NCI-H524 treated with DMSO at 0.1 percent for 48 hours (cell line): ENCODE results near the gene IGSF21.
A peak's percentile ranks its signal among the peaks of the same experiment; 100 is the strongest.

Experiments used
- DNase-seq: peaks from one replicate; lab custom pipeline; 2025; lab: John Stamatoyannopoulos, UW

The IGSF21 gene

DNA sequence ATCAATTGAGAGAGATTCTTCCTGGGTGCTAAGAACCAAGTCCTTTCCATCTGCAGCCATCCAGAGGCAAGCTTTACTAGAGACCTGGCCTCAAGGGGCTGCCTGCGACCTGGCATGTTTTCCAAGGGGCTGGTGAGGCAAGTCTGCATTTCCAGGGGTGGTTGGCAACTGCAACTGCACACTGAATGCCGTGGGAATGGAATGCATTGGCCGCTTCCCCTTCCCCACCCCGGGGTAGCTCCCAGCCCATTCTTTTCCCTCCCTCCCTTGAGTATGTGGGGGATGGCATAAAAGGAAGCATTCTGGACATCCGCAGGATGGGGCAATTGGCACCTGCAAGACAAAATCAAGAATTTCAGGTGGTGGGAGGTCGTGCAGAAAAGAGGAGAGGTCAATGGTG is 155.1 kb downstream of the IGSF21 start:
- DNase-seq: no peak

DNA sequence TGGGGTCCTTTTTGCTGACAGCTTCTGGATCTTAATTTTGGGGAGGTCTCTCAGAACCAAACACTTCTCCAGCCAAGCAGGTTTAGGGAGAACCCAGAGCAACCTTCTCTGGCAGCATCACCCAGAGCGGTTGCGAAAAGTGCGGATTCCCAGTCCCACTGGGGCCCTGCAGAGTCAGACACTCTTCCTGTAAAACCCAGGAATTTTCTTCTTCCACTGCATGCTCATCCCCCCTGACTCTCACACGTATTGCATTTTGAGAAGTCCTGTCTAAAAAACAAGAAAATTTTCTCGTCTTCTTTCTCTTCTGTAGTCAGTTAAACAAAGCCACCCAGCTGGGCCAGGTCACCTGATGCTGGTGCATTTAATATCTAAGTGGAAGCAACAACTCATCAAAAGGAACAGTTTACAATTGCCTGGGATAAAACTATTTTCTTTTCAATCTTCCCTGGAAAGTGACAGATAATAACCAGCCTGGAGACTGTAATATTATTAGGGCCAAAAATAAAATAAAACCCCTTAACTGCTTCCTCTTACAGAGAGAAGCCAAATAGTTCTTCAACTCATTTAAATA is 156.0 kb downstream of the IGSF21 start:
- no peak for DNase-seq

DNA sequence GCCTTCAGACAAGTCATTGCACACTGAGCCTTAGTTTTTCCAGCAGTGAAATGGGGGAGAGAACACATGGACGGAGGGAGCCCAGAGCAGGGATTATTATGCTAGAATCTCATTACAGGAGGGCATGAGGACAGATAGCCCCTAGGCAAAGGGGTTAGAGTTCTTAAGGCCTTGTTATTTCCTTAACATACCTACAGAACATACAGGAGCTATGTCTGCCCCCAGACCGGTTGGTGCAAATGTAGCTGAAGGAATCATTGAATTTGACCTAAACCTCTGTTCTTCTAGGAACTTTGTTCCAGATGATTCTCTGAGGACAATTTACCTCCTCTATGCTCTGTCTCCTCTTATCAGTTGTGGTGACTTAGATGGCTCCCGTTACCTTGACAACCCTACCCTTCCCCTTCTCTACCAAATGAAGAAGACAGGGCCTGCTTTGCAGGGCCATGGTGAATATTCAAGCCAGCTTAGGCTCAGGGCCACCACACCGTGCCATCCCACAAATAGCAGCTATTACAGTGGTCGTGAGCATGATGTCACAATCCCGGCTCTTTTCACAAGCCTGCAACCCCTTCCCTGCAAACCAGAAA is 156.9 kb downstream of the IGSF21 start:
- DNase-seq: no peak

DNA sequence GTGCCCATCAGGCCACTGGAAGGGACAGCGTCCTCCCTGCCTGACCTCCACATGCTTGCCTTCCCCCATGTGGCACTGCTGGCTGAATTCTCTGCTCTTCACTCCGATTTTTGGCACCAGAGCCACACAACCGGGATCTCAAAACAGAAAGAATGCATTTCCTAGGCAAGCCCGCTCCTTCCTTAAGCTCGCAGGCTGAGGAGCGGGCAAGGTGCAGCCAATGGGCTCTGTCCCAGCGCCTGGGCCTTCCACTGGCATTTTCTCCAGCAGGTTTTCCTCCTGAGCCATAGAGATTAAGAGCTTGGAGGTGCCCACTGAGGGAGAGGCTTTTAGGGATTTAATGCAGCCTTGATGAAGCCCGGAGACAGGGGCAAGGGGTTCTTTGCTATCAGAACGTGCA is 158.0 kb downstream of the IGSF21 start:
- no peak for DNase-seq

DNA sequence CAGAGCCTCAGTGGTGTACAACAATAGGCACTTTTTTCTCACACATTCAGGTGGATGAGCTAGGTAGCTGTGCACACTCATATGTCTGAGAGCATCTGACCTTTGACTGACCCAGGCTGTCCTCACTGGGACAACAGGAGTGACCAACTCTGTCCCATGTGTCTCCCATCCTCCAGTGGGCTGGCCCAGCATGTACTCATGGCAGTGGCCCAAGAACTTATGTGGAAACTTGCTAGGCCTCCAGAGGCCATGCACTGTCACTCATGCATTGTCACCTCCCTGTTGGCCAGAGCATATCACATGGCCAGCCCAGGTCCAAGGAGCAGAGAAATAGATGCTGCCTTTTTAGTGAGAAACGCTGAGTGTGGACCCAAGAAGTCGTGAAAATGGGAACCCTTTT is 158.8 kb downstream of the IGSF21 start:
- no peak for DNase-seq

DNA sequence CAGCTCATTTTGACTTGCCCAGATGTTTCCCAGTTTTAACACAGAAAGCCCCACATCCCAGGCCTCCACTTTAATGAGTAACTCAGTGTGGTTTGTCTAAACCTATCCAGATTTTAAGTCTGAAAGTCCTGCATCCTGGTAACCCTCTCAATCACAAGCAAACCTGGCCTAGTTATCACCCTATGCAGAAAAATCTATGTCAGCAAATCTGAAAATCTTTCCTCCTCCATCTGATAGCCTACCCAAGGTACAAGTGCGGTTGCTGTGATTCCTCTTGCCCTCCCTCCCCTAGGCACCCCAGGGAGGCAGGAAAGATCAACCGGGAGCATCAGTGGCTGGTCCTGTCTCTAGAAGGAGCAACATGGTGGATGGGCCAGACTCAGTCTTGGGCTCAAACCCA is 163.7 kb downstream of the IGSF21 start:
- no peak for DNase-seq

DNA sequence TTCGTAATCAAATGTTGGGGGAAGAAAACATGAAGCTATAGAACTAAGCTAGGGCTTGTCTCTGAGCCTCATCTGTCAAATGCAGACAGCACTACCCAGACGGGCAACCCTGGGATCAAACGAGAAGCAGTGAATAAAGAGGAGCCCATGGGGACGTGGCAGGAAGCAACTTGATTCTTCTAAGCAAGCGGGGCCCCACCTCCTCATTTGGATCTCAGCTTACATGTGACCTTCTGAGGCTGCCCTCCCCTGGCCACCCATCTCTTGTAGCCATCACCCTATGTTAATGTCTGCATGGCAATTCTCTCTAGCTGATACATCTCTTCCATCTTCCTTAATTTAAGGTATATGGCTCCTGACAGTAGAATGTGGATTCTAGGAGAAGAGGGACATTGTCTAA is 171.3 kb downstream of the IGSF21 start:
- DNase-seq: no peak

DNA sequence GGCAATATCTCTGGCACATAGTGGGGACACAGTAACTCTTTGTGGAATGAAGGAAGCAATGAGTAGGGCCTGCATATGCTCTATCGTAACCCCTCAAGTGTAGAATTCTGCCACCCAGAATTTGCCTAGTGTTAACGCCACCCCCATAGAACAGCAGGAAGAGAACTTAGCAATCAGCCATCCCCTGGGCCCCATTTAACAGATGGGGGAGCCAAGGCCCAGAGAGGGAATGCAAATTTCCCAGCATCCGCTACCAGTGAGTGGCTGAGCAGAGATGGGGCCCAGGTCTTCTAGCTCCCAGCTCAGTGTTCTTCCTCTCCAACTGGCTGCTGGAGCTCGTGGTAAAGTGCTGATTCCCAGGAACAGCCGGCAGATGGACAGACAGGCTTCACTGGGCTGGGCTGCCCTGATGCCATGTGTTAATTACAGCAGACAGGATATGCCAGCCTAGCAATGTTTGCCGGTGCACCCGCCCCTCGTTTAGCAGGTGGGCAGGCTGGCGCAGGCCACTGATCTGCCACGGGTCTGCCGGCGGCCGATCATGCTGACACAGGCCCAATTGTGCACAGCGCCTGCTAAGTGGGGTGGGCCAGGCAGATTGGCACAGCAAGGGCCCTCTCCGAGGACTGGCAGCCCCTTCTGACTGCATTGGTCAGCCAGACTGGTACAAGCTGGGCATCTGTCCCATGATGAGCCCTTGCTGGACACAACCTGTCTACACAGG is 171.9 kb downstream of the IGSF21 start:
- DNase-seq: peak; percentile 17

DNA sequence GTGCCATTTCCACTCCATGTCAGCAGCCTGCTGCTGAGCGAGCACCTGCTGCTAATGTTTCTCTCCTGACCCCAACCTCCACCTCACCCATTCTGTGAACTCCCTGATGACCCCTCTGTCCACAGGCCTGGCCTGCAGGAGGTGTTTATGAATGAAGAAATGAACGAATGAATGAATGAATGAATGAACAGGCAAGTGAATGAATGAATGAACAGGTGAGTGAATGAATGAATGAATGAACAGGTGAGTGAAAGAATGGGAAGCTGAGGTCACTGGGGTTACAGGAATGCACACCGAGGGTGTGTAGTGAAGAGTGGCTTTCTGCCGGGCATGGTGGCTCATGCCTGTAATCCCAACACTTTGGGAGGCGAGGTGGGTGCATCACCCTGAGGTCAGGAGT is 173.4 kb downstream of the IGSF21 start:
- no peak for DNase-seq

DNA sequence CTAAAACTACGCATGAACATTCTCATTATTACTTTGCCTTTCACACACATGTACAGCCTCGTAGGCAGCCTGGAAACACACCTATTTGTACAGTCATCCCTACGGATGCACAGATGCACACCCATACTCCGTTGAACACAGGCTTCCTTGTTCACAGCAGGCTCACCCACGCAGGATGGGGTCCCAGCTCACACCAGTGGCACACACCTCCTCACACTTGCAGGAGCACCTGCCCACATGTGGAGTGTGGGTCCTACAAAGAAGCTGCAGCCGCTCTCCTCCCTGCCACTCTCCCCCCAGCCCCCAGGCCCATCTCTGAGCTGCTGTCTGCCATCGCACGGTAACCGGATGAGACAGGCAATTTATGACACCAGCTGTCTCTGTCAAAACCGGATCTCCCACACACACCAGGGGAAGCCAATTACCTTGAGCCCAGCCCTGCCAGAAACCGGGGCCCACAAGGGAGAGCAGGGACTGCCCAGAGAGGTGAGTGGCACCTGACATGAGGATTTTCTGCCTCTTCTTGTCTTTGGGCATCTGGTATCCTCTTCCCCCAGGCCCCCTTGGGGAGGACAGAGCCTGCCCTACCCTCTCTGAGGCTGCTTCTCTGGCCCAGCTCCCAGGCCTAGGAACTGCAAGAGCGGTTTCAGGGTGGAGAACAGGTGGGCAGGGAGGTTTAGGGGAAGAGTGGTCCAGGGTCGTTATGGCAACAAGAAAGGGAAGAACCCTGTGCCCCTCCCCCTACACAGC is 175.4 kb downstream of the IGSF21 start:
- DNase-seq: peak; percentile 87

DNA sequence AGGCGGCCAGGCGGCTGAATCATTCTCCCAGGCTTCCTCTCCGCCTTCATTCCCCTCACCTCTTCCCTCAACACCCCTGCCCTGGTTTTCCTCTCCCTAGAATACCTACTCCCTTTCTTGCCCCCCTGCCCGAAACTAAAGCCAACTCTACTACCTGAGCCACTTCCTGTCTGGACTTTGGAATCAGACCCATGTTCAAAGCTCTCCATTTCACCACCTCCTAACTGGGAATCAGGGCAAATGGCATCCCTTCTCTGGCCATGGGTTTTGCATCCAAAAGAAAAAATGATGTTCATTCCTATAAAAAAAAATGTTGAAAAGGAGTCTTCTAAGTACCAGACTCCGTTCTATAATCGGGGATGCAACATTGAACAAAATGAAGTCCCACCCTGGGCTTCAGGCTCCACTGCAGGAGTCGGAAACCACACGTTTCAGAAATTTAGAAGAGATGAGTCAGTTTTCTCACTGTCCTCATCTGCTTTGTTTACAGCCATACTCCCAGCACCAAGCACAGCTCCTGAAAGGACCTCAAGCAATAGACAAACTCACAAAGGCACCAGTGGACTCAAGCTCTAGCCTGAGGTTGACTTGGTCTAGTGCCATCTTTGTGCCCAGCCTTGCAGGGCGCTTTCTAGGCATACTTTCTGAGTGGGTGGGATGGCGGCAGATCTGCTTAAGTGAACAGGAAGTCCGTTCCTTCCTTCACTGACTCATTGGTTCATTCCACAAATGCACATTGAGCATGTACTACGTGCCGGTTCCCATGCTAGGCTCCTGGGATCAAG is 176.2 kb downstream of the IGSF21 start:
- DNase-seq: no peak

DNA sequence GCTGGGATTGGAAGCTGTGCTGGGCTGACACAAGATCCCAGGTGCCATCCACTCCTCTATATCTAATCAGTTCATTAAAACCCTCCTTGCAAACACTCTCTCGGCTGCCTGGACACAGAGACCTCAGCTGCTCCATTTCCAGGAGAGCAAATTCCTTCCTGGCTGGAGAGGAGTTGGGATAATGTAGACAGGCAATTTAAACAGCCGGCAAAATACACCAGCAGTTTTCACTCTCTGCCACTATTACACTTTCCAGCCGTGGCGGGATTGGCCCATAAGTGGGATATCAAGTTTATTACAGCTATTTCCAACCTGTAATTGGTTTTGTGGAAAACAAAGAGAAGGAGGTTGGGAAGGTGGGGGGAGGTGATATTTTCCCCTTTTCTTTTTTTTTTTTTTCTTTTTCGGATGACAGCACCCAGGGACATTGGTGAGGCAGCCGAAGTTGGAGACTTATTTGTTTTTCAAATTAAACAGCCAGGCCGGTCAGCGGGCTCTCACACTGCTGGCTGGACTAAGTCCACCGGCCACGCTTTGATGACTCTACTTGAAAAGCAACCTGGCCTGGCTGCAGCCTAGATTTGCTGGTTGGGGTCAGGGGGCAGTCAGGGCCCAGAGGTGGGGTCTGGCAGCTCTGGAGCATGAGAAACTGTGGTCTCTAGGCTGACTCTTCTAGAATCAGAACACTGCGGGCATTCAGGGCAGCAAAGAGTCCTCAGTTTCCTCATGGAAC is 177.4 kb downstream of the IGSF21 start:
- DNase-seq: no peak

DNA sequence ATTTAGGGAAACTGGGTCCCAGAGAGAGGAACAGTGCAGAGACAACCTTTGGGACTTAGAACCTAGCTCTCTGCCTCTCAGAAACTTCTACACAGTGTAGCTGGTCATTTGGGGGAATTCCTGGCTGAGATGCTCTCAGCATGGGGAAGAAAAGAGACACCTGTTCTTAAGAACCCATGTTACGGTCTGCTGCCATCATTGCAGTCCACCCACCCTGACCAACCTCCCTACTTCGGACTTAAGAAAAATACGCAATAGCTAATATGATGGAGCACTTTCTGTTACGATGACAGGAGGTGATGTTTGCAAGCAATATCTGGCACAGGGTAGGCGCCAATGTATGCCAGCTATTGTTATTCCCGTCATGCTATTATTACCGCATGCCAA is 177.9 kb downstream of the IGSF21 start:
- no peak for DNase-seq

DNA sequence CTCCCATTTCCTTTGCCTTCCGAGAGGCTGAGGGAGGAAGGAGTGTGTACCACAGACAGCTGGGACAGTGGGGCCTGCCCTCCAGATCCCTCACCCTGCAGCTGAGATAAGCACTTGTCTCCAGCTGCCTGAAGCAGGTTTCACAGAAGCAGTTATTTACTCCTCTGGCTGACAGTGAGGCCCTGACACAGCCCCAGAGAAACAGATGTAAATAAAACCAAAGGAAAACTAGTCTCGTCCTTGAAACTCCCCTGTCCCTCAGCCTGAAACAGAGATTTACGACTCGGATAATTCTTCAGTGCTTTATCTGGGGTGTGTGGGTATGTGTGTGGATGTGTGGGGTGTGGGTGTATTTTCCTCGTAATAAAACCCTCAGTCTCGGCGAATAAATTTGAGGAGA is 181.1 kb downstream of the IGSF21 start:
- DNase-seq: peak; percentile 2

DNA sequence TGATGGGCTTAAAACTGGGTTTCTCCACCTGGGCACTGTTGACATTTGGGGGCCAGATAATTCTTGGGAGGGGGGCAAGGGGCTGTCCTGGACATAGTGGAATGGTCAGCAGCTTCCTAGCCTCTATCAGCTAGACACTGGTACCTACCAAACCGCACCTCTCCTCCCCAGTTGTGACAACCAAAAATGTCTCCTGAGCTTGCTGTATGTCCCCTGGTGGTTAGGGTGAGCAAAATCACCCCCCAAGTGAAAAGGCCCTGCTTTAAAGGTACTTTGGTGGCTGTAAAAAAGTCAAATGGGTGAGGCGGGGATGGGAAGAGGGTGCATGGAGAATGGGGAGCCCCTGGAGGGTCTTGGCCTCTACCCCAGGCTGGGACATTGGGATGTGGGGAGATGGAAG is 182.0 kb downstream of the IGSF21 start:
- no peak for DNase-seq

DNA sequence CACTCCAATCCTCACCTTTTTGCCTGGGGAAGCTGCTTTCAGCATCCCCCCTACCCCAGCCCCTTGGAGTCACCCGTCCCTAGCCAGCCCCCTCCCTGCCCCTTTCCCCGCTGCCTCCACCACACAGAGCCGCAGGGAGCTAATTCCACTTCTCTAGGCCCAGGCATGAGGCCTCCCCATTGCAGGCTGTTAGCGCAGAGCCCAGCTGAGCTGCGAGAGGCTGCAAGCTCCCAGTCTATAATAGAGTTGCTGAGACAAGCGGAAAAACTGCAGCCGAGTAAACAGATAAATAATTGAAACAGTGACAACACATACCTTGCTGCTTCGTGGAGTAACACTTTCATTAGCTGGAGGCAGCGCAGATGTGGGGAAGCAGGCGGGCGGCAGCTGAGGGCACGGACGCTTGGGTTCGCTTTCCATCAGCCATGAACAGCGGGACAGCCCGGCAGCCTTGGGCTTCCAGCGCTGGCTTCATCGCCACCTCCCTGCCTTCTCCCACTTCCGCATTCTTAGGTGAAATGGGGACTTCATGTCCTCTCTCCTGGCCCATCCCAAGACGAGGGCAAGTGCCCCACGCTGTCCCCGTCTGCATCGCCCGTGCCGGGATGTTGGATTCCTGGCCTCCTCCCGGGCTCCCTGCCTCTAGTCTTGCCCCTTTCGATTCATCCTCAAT is 183.3 kb downstream of the IGSF21 start:
- no peak for DNase-seq

DNA sequence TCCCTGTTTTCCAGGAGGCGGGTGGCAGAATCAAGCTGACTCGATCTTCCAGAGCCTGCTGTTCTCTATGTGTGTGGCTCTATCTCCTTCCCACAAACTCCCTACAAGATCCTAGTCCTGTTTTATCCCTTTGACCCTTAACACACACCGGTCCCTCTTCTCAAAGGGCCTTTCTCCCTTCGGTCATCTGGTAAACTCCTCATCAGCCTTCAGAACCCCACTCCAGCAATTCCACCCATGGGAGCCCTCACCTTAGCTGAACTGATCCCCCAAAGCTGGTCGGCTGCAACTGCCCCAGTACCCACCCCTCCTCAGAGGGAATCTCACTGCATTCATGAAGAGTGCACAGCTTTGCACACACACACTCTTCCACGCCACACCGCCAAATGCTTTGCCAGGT is 184.9 kb downstream of the IGSF21 start:
- DNase-seq: no peak

DNA sequence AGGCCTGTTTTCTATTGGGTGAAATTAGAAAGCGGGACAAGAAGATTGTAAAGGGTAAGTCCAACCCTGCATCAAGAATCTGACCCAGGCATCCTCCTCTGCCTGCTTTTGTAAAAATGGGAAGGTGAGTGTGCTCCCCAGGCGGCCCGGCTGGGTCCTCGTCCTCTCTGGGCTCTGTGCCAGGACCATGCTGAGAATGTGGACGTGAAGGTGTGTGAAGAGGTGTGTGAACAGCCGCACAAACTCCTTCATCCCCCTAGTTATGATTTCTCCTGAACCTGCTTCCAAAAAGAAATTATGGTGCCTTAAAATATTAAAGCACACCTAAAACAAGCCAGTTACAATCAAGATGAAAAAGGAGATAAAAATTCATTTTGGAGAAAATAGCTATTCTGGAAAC is 185.7 kb downstream of the IGSF21 start:
- DNase-seq: no peak

DNA sequence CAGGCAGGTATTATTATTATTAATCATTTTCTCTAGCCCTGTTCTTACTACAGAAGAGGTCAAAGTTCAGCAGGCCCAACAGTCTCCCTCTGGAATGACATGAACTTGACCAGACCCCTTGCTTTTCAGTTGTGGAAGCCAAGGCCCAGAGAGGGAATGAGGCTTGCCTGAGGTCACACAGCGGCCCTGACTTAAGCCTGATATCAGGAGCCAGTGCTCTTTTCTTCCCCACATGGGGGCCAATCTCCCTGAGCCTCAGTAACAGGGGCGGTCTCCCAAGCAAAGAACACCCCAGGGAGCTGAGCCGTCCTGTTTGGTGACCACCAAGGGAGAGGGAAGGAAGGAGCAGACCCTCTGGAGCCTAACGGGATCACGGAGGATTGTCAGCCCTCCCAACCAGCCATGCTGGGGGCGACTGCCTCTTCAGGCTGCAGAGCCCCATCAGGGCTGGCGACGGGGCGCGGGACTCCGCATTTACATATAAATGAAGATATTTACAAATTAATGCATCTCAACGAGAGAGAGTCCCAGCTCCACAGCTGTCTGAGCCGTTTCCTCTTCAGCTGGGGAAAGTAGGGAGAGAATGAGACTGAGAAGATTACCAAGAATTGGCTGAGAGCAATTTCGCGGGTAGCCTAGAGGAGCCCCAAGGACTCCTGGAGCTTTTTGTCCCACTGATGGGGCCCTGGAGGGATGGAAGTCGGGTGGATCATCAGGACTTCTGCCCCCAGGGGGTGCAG is 187.0 kb downstream of the IGSF21 start:
- no peak for DNase-seq

DNA sequence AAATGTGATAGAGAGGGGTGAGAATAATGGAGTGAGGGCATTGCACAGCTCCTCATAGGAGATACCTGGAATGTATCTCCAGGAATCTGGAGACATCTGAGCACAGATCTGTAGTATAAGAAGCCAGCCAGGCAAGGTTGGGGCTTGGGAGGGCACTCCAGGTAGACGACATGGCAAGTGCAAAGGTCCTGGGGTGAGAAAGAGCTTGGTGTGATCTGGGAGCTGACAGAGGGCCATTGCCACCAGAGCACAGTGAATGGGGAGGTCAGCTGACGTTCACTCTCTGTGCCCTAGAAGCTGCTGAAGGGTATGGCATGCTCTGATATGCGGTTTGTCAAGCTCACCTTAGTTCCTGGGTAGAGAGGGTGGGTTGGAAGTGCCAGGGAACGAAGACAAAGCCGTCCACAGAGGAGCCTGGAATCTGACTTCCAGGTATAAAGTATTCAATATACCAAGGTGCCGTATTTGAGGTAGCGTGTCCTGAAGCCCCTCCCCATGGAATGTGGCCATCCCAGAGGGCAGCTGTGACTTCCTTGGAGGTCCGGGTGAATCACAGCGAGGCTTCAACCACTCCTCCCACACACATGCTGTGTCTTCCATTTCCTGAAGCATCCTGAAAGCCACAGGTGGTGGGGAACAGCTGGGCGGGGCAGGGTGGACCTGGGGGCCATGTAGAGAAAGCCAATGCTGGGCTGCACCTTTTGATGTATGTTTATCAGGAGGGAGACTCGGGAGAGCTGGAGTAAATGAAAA is 190.5 kb downstream of the IGSF21 start:
- no peak for DNase-seq
